HUES6 (cell line): ENCODE measurements around the gene IL16.

Experiments
- H3K27ac ChIP-seq: 2 replicates; pipeline ENCODE4 v1.7.0; 2013; ENCODE audit warnings: low read depth, mild to moderate bottlenecking, low read length, inconsistent platforms
- H3K27me3 ChIP-seq: 2 replicates; pipeline ENCODE4 v1.6.1; 2013; ENCODE audit warnings: low read length; ENCODE audit not compliant: control insufficient read depth, insufficient read depth
- H3K36me3 ChIP-seq: 2 replicates; pipeline ENCODE4 v1.6.1; 2013; ENCODE audit warnings: low read length; ENCODE audit not compliant: control insufficient read depth, insufficient read depth
- H3K4me1 ChIP-seq: 2 replicates; pipeline ENCODE4 v1.6.1; 2013; ENCODE audit warnings: low read length; ENCODE audit not compliant: control insufficient read depth, insufficient read depth
- H3K4me3 ChIP-seq: 2 replicates; pipeline ENCODE4 v1.5.1; 2013; ENCODE audit warnings: low read depth, low read length
- H3K9ac ChIP-seq: one replicate; pipeline ENCODE4 v1.6.1; 2013; ENCODE audit warnings: mild to moderate bottlenecking, low read length
- H3K9me3 ChIP-seq: 2 replicates; pipeline ENCODE4 v1.6.1; 2013; ENCODE audit warnings: low read depth, low read length; ENCODE audit not compliant: control insufficient read depth, insufficient read depth

IL16 gene

GRCh38 chr15:81277851-81278250, 81.2 kb downstream of the IL16 start:
- H3K9ac ChIP-seq: no peak overlapping the region
- no peak overlapping the region for H3K4me3 ChIP-seq
- H3K27ac ChIP-seq: no peak overlapping the region
- H3K4me1 ChIP-seq: peaks cover 4% of the 10 kb centered on the region
- H3K36me3 ChIP-seq: no peaks in the 10 kb centered on the region
- H3K27me3 ChIP-seq: no peaks in the 10 kb centered on the region
- peaks cover 6% of the 10 kb centered on the region for H3K9me3 ChIP-seq

DNA sequence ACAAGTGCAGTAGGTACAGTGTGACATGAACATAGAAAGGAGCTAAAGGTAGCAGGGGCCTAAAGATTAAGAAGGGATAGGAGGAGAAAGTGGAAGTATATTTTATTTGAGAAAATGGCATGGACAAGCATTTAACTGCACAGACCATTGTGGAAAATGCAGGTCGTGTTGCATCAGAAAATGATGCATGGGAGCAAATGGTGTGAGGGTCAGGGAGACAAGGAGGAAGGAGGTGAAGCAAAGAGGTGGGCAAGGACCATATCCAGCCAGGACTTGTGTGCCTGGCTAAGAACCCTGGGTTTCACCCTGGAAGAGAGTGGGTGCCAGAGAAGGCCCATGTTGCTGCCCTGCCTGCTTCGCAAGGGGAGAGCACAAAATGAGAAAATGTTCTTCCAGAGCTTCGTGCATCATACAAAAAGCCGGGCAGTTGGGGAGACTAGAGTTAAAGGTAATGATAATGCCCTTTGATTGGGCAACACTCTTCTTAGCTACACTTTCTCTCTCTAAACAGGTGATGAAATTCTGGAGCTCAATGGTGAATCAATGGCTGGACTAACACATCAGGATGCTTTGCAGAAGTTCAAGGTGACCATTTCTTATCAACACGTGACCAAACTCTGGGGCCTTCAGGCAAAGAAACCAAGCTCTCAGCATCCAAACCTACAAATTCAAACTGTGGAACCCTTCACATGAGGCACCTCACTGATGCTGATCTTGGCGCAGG, 81.8 kb downstream of the IL16 start:
- H3K36me3 ChIP-seq: no peaks in the 10 kb centered on the region
- H3K9ac ChIP-seq: no peak overlapping the region
- no peak overlapping the region for H3K4me3 ChIP-seq
- no peak overlapping the region for H3K27ac ChIP-seq
- no peaks in the 10 kb centered on the region for H3K27me3 ChIP-seq
- peaks cover 4% of the 10 kb centered on the region for H3K4me1 ChIP-seq
- peaks cover 6% of the 10 kb centered on the region for H3K9me3 ChIP-seq

- Histone ChIP-seq H3K4me3 (no peak overlapping the region), H3K36me3 (no peaks in the 10 kb centered on the region), H3K9me3 (peaks cover 6% of the 10 kb centered on the region), H3K27ac (no peak overlapping the region), H3K9ac (no peak overlapping the region), H3K27me3 (no peaks in the 10 kb centered on the region), H3K4me1 (no peaks in the 10 kb centered on the region; the same call in 1 of the 2 replicates)
Measured at GRCh38 chr15:81279621-81280485, 83.2 kb downstream of the IL16 start.

DNA sequence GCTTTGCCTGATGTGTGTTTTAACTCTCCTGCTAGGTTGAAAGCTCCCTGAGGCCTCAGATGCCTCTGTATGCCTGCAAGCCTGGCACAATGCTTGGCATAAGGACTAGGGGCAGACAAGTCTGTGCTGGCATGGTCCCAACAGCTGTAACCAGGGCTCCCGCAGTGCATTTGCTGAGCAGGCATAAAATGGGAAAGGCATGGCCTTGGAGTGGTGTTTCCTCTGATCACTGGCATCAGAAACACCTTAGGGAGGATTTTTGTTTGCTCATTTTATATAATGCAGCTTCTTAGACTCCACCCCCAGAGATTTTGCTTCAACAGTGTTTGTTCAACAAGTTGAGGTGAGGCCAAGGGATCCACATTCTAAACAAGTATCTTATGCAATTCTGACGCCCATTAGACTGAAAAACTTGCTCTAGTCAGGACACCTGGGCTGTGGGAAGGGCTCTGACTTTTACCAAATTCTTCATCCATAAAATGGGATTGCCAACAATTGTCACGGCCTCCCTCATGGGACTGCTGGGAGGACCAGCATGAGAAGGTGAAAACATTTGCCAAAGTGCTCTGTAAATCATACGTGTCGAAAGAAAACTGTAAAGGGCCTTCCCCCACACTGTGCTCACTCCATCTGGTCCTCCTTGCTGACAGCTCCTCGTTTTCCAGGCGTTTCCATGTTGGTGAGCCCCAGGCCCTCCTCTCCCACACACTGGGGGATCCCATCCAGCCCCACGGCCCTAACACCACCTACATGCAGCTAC, 84.2 kb downstream of the IL16 start:
- Histone ChIP-seq H3K9me3 (peaks cover 6% of the 10 kb centered on the region), H3K4me3 (no peak overlapping the region), H3K27me3 (no peaks in the 10 kb centered on the region), H3K9ac (no peak overlapping the region), H3K27ac (no peak overlapping the region), H3K36me3 (no peaks in the 10 kb centered on the region), H3K4me1 (no peaks in the 10 kb centered on the region)

GRCh38 chr15:81281456-81281735, 84.7 kb downstream of the IL16 start:
- Histone ChIP-seq H3K27ac (no peak overlapping the region), H3K4me1 (no peaks in the 10 kb centered on the region), H3K36me3 (no peaks in the 10 kb centered on the region), H3K9ac (no peak overlapping the region), H3K9me3 (peaks cover 6% of the 10 kb centered on the region), H3K27me3 (no peaks in the 10 kb centered on the region), H3K4me3 (no peak overlapping the region)

DNA sequence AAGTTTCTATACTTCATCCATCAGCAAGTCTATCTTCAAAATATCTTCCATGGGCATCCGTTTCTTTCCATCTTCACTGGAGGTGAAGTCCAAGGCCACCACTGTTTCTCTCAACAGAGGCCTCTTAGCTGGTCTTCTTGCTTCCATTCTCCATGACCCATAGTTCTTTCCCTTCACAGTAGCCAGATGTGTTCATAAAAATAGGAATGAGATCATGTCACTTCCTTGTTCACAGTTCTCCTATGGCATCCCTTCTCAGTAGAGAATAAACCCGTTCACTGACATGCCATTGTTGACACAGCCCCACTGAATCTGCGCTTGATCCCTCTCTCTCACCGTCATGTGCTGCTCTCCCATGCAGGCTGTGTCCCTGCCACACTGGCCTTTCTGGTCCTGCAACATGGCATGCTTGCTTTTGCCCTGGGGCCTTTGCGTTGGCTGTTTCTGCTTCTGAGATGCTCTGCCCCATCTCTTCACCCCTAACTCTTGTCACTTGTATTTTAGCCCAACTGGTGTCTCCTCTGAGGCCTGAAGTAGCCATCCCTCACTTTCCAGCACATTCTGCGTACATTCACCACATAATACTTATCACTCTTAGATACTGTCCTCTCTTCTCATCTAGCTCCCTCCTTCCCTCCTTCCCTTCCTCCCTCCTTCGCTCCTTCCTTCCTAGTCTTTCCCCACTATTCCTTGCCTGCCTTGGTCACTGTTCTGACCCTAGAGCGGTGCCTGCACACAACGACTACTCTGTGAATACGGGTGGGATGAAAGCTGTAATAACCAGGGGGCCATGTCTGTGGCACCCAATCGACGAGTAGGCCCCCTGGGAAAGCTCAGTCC, 85.3 kb downstream of the IL16 start:
- H3K4me1 ChIP-seq: no peaks in the 10 kb centered on the region
- H3K36me3 ChIP-seq: no peaks in the 10 kb centered on the region
- H3K27me3 ChIP-seq: no peaks in the 10 kb centered on the region
- peaks cover 6% of the 10 kb centered on the region for H3K9me3 ChIP-seq
- H3K27ac ChIP-seq: no peak overlapping the region
- H3K4me3 ChIP-seq: no peak overlapping the region
- no peak overlapping the region for H3K9ac ChIP-seq

DNA sequence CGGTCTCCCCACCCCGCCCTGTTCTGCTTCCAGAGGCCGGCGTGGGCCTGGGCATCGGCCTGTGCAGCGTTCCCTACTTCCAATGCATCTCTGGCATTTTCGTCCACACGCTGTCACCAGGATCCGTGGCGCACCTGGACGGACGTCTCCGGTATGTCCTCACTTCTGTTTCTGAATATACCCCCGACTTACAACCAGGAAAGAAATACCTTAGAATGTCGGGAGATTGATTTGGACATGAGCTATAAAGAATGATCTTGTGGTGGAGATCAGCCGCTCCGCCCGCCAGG, 85.9 kb downstream of the IL16 start:
- H3K9ac ChIP-seq: no peak overlapping the region
- H3K9me3 ChIP-seq: peaks cover 3% of the 10 kb centered on the region; the same call in 1 of the 2 replicates
- no peak overlapping the region for H3K27ac ChIP-seq

GRCh38 chr15:81282911-81283310, 86.2 kb downstream of the IL16 start:
- Histone ChIP-seq H3K4me3 (no peak overlapping the region), H3K9me3 (0 out of 2 replicates have a peak, but pooled peaks cover 2% of the 10 kb centered on the region), H3K36me3 (no peaks in the 10 kb centered on the region), H3K27me3 (no peaks in the 10 kb centered on the region), H3K4me1 (no peaks in the 10 kb centered on the region), H3K27ac (no peak overlapping the region), H3K9ac (no peak overlapping the region)

More for the DNA sequence above, 85.9 kb downstream of the IL16 start:
- H3K4me1 ChIP-seq: no peaks in the 10 kb centered on the region
- no peak overlapping the region for H3K4me3 ChIP-seq
- no peaks in the 10 kb centered on the region for H3K27me3 ChIP-seq
- no peaks in the 10 kb centered on the region for H3K36me3 ChIP-seq

DNA sequence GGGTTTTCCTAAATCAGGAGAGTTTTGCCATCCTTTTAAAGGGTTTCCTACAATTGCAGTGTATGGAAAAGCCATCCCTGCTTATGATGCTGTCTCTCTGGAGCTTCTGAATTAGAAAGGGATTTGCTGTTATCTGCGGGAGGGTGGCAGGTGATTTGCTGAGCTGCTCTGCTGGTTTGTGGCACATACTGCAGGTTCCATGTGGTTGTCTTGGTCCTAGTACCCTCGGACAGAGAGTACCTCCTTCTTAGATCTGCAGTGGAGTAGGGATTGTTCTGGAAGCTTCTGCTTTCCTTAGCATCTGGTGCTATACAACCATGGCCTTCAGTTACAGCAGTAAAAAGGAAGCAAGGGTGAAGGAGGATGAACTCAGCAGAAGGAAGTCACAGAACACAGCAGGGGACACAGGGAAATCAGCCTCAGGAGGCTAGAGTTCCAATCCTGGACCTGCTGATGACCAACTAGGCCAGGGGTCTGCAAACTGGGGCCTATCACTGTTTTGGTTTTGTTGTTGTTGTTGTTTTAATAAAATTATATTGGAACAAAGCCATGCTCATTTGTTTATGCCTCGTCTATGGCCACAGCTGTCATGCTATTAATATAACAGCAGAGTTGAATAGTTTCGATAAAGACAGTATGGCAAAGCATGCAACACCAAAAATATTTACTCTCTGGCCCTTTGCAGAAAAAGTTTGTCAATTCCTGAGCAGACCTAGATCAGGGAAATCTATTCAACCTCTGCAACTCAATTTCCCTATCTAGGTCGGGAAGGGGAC, 87.8 kb downstream of the IL16 start:
- H3K9ac ChIP-seq: no peak overlapping the region
- H3K4me3 ChIP-seq: no peak overlapping the region
- H3K9me3 ChIP-seq: no peaks in the 10 kb centered on the region
- no peaks in the 10 kb centered on the region for H3K27me3 ChIP-seq
- H3K4me1 ChIP-seq: no peaks in the 10 kb centered on the region
- H3K36me3 ChIP-seq: no peaks in the 10 kb centered on the region
- H3K27ac ChIP-seq: no peak overlapping the region

DNA sequence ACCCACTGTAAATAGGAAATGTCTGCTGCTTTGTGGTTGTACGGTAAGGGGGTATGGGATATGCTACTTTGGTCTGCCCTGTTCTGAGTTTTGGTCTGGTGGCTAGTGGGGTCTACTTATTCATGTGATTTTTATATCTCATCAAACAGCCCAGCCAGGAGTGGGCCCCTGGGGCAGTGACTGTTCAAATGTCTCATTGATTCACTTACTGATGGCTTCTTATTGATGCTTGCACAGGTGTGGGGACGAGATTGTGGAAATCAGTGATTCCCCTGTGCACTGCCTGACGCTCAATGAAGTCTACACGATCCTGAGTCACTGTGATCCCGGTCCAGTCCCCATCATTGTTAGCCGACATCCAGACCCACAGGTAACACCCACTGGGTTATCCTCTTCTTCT, 88.8 kb downstream of the IL16 start:
- Histone ChIP-seq H3K27ac (no peak overlapping the region), H3K9ac (no peak overlapping the region)

More for the DNA sequence above, 88.8 kb downstream of the IL16 start:
- H3K36me3 ChIP-seq: no peaks in the 10 kb centered on the region
- H3K4me1 ChIP-seq: no peaks in the 10 kb centered on the region
- no peaks in the 10 kb centered on the region for H3K9me3 ChIP-seq
- H3K4me3 ChIP-seq: no peak overlapping the region
- H3K27me3 ChIP-seq: no peaks in the 10 kb centered on the region
